ENCODE results near the gene KRR1. TPM values are rescaled to one million over a fixed set of nuclear protein-coding genes. Genes with fewer than 3 reads are reported as not detected.
"Not testable (repeated sequence)": the region's sequence is repeated elsewhere in the genome, so short reads cannot be mapped to it uniquely, and the experiment has no call there.

The KRR1 gene
- total RNA-seq, 2 donors from 2014 or later: 64.4 to 96.4 TPM

DNA sequence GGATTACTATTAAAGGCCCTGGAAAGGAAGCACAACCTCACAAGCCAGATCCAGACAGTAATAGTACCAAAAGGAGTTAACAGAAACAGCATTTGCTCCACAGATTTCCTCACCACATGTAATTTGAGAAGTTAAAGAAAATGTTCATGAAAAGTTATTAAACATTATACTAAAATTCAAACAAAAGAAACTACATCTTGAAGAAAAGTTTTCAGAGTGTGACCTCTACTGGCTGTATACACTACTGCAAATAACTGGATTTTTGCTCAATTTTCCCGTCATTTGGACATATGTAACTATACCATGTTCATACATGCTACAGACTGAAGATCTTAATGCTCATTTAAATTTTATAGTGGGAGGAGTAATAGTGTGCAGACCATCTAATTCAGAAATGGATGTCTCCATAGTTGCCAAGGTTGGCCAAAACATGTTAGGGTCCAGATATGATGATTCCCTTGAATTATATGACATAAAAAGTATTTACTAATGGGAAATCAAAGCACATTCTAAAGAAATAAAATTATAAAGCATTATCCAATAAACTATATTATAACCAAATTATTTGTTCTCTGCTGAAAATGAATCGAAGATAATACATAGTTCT, 5.6 kb downstream of the KRR1 start:
- no peak overlapping the region for H3K4me3 Mint-ChIP-seq
- DNase-seq (ENCODE audit: low spot score) (no peak), ATAC-seq (no peak)
- H3K4me1 Mint-ChIP-seq (ENCODE audit: low read depth in 2 of 2): peaks cover 19 to 20% of the 10 kb centered on the region in 2 donors
- H3K36me3 Mint-ChIP-seq: peaks cover 11% of the 10 kb centered on the region
- H3K9me3 Mint-ChIP-seq: no peaks in the 10 kb centered on the region
- H3K27me3 Mint-ChIP-seq: no peaks in the 10 kb centered on the region
- peak overlapping the region; percentile 12 to 26 for H3K27ac Mint-ChIP-seq

DNA sequence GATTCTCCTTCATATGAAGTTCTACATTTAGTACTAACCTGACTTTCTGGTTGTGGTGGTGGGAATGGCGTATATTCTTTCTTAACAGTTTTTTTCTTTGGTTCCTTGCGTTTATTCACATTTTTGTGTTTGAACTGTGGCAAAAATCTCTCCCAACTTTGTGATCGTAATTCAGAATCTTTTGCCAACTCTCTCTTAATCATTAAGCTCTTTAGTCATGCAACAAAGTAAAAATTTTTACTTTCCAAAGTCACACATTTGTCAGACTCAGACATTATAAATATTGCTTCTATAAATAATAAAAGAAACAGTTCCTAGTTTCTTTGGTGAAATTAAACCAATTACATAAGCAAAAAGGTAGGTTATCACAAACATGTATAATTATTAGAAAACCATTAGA, 7.5 kb downstream of the KRR1 start:
- H3K4me3 Mint-ChIP-seq: no peak overlapping the region
- DNase-seq (ENCODE audit: low spot score) (no peak), ATAC-seq (no peak)
- H3K9me3 Mint-ChIP-seq: no peaks in the 10 kb centered on the region
- H3K27ac Mint-ChIP-seq: no peak overlapping the region
- no peaks in the 10 kb centered on the region for H3K27me3 Mint-ChIP-seq
- peaks cover 8% of the 10 kb centered on the region in 2 donors for H3K4me1 Mint-ChIP-seq (ENCODE audit: low read depth in 2 of 2)
- peaks cover 17% of the 10 kb centered on the region for H3K36me3 Mint-ChIP-seq

- ATAC-seq (no peak), DNase-seq (ENCODE audit: low spot score) (no peak)
- H3K4me1 Mint-ChIP-seq (ENCODE audit: low read depth in 2 of 2): peaks cover 7% of the 10 kb centered on the region in 2 donors
- H3K4me3 Mint-ChIP-seq: no peak overlapping the region
- no peaks in the 10 kb centered on the region for H3K9me3 Mint-ChIP-seq
- no peaks in the 10 kb centered on the region for H3K27me3 Mint-ChIP-seq
- H3K27ac Mint-ChIP-seq: no peak overlapping the region
- H3K36me3 Mint-ChIP-seq: peaks cover 21% of the 10 kb centered on the region
Observed at GRCh38 chr12:75503459-75503858, 8.0 kb downstream of the KRR1 start.

GRCh38 chr12:75491169-75491568, 20.2 kb downstream of the KRR1 start:
- DNase-seq (ENCODE audit: low spot score) (no peak), ATAC-seq (no peak)
- no peaks in the 10 kb centered on the region for H3K27me3 Mint-ChIP-seq
- H3K27ac Mint-ChIP-seq: no peak overlapping the region
- no peak overlapping the region for H3K4me3 Mint-ChIP-seq
- H3K36me3 Mint-ChIP-seq: peaks cover 15% of the 10 kb centered on the region
- peaks cover 33 to 51% of the 10 kb centered on the region in 2 donors for H3K4me1 Mint-ChIP-seq (ENCODE audit: low read depth in 2 of 2)
- no peaks in the 10 kb centered on the region for H3K9me3 Mint-ChIP-seq

DNA sequence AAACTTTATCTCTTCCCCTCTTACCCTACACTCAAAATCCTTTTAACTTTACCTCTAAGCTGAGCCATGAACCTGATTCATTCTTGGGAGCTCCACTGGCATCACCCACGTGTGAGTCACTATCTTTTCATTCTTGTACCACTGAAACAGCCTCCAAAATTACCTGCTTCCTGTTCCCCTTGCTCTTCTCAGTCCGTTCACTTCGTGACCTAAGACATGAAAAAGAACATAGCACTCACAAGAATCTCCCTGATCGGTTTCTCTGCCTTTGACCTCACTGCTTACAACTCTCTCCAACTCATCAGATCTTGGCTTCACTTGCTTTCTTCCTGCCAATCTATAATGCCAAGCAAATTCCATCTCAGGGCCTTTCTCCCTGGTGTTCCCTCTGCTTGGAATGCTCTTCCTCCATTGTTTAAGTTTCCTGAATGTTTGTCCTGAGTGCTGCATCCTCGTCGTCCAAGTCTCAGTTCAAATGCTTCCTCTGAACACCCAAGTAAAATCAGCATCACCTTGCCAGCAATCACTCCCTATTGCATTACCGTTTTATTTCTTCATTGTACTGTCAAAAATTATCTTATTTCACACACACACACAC, 21.7 kb downstream of the KRR1 start:
- Mint-ChIP-seq H3K36me3 (peaks cover 15% of the 10 kb centered on the region), H3K4me3 (peak overlapping the region; percentile 43), H3K27me3 (no peaks in the 10 kb centered on the region), H3K4me1 (ENCODE audit: low read depth in 2 of 2) (peaks cover 38 to 57% of the 10 kb centered on the region in 2 donors), H3K27ac (peak overlapping the region; percentile 63 to 64), H3K9me3 (no peaks in the 10 kb centered on the region)
- DNase-seq (ENCODE audit: low spot score) (no peak), ATAC-seq (peak in 1 of 2 donors; percentile 84)

DNA sequence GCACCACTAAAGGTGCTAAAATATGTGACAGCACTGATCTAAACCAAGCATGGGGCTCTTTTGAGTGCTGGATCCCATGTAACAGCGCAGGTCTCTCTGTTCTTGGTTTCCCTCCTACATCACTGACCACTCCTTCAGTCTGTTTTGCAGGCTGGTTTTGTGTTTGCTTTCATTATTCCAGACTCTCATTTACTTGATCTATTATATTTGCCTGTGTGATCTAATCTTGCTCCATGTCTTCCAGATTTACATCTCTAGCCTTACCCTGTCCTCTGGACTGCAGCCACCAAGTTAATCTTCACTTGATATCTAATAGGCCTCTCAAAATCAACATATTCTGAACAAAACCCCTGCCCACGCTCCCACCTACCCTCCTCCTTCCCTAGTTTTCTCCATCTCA, 22.2 kb downstream of the KRR1 start:
- Mint-ChIP-seq H3K4me3 (peak overlapping the region; percentile 43), H3K9me3 (no peaks in the 10 kb centered on the region)
- no peak for ATAC-seq

GRCh38 chr12:75488553-75488952, 22.9 kb downstream of the KRR1 start:
- ATAC-seq: peak in 1 of 2 donors; percentile 64
- Mint-ChIP-seq H3K9me3 (no peaks in the 10 kb centered on the region), H3K27ac (peak overlapping the region in 1 of 2 donors; percentile 63), H3K36me3 (peaks cover 15% of the 10 kb centered on the region), H3K27me3 (no peaks in the 10 kb centered on the region), H3K4me3 (no peak overlapping the region), H3K4me1 (ENCODE audit: low read depth in 2 of 2) (peaks cover 47 to 58% of the 10 kb centered on the region in 2 donors)
- DNase-seq (ENCODE audit: low spot score): no peak

More for the DNA sequence above, 22.2 kb downstream of the KRR1 start:
- Mint-ChIP-seq H3K36me3 (peaks cover 17% of the 10 kb centered on the region), H3K27ac (peak overlapping the region; percentile 63 to 64), H3K27me3 (no peaks in the 10 kb centered on the region), H3K4me1 (ENCODE audit: low read depth in 2 of 2) (peaks cover 42 to 58% of the 10 kb centered on the region in 2 donors)
- no peak for DNase-seq (ENCODE audit: low spot score)

GRCh38 chr12:75487308-75487707, 24.1 kb downstream of the KRR1 start:
- H3K4me1 Mint-ChIP-seq (ENCODE audit: low read depth in 2 of 2): peaks cover 53 to 60% of the 10 kb centered on the region in 2 donors
- ATAC-seq (peak in 1 of 2 donors; percentile 20), DNase-seq (ENCODE audit: low spot score) (no peak)
- no peak overlapping the region for H3K27ac Mint-ChIP-seq
- no peaks in the 10 kb centered on the region for H3K27me3 Mint-ChIP-seq
- H3K36me3 Mint-ChIP-seq: peaks cover 15% of the 10 kb centered on the region
- H3K4me3 Mint-ChIP-seq: no peak overlapping the region
- no peaks in the 10 kb centered on the region for H3K9me3 Mint-ChIP-seq

DNA sequence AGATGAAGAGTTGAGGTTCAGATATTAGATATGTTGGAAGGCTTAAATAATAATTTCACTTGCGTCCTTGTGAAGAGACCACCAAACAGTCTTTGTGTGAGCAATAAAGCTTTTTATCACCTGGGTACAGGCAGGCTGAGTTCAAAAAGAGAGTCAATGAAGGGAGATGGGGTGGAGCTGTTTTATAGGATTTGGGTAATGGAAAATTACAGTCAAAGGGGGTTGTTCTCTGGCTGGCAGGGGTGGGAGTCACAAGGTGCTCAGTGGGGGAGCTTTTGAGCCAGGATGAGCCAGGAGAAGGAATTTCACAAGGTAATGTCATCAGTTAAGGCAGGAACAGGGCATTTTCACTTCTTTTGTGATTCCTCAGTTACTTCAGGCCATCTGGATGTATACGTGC, 27.0 kb downstream of the KRR1 start:
- peaks cover 68 to 72% of the 10 kb centered on the region in 2 donors for H3K4me1 Mint-ChIP-seq (ENCODE audit: low read depth in 2 of 2)
- H3K27me3 Mint-ChIP-seq; ATAC-seq; DNase-seq (ENCODE audit: low spot score); H3K9me3 Mint-ChIP-seq: not testable (repeated sequence)
- peak overlapping the region; percentile 93 to 94 for H3K27ac Mint-ChIP-seq
- H3K36me3 Mint-ChIP-seq: peaks cover 14% of the 10 kb centered on the region
- H3K4me3 Mint-ChIP-seq: peak overlapping the region; percentile 99

GRCh38 chr12:75483431-75483830, 28.0 kb downstream of the KRR1 start:
- no peak for ATAC-seq
- H3K27me3 Mint-ChIP-seq: no peaks in the 10 kb centered on the region
- peaks cover 11% of the 10 kb centered on the region for H3K36me3 Mint-ChIP-seq
- peaks cover 72% of the 10 kb centered on the region in 2 donors for H3K4me1 Mint-ChIP-seq (ENCODE audit: low read depth in 2 of 2)
- H3K4me3 Mint-ChIP-seq: peak overlapping the region; percentile 99
- peak overlapping the region; percentile 93 to 94 for H3K27ac Mint-ChIP-seq
- H3K9me3 Mint-ChIP-seq: peaks cover 2% of the 10 kb centered on the region
- no peak for DNase-seq (ENCODE audit: low spot score)

GRCh38 chr12:75482646-75483045, 28.8 kb downstream of the KRR1 start:
- peaks cover 69 to 77% of the 10 kb centered on the region in 2 donors for H3K4me1 Mint-ChIP-seq (ENCODE audit: low read depth in 2 of 2)

GRCh38 chr12:75481774-75482173, 29.6 kb downstream of the KRR1 start:
- H3K4me3 Mint-ChIP-seq: peak overlapping the region; percentile 99
- DNase-seq (ENCODE audit: low spot score) (no peak), ATAC-seq (no peak)
- peaks cover 11% of the 10 kb centered on the region for H3K36me3 Mint-ChIP-seq
- H3K27me3 Mint-ChIP-seq: no peaks in the 10 kb centered on the region
- peaks cover 70 to 80% of the 10 kb centered on the region in 2 donors for H3K4me1 Mint-ChIP-seq (ENCODE audit: low read depth in 2 of 2)
- H3K9me3 Mint-ChIP-seq: peaks cover 2% of the 10 kb centered on the region
- peak overlapping the region; percentile 93 to 94 for H3K27ac Mint-ChIP-seq

More at GRCh38 chr12:75482646-75483045, 28.8 kb downstream of the KRR1 start:
- no peak for DNase-seq (ENCODE audit: low spot score)
- H3K36me3 Mint-ChIP-seq: peaks cover 11% of the 10 kb centered on the region
- peak overlapping the region; percentile 99 for H3K4me3 Mint-ChIP-seq
- H3K27me3 Mint-ChIP-seq: no peaks in the 10 kb centered on the region
- peak in 1 of 2 donors; percentile 25 for ATAC-seq
- H3K9me3 Mint-ChIP-seq: peaks cover 2% of the 10 kb centered on the region
- H3K27ac Mint-ChIP-seq: peak overlapping the region; percentile 93 to 94

DNA sequence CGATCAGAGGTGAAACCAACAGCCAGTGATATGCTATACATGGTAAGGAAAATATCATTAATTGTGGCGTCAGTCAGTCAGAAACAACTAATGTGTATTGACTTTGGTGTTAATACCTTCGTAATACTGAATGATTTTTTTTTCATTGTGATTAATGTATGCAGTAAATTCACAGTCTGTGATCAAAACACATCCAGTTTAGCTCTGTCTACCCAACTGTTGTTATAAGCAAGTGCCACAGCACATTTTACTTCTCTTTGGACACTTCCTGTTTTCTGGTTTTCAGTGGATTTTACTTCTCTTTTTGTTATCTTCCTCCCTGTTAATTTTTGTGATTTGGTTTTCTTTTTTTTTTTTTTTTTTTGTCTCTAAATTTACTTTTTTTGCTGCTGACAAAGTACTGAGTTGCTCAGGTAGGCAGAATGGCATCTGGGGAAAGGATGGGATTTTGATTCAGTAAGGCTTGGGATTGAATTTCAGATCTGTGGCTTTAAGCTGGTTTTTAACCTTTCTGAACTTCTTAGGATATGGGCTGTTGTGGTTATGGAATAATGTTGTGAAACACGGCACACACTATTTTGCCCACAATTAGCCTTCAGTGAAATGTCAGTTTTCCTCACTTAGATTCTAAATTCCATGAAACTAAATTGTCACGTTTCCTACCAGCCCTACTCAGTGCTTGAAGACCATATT, 30.2 kb downstream of the KRR1 start:
- peak overlapping the region; percentile 93 to 94 for H3K27ac Mint-ChIP-seq
- H3K4me1 Mint-ChIP-seq (ENCODE audit: low read depth in 2 of 2): peaks cover 70 to 81% of the 10 kb centered on the region in 2 donors
- ATAC-seq (peak; percentile 17 to 25), DNase-seq (ENCODE audit: low spot score) (no peak)
- H3K36me3 Mint-ChIP-seq: peaks cover 11% of the 10 kb centered on the region
- H3K9me3 Mint-ChIP-seq: peaks cover 2% of the 10 kb centered on the region
- peak overlapping the region; percentile 99 for H3K4me3 Mint-ChIP-seq
- no peaks in the 10 kb centered on the region for H3K27me3 Mint-ChIP-seq

DNA sequence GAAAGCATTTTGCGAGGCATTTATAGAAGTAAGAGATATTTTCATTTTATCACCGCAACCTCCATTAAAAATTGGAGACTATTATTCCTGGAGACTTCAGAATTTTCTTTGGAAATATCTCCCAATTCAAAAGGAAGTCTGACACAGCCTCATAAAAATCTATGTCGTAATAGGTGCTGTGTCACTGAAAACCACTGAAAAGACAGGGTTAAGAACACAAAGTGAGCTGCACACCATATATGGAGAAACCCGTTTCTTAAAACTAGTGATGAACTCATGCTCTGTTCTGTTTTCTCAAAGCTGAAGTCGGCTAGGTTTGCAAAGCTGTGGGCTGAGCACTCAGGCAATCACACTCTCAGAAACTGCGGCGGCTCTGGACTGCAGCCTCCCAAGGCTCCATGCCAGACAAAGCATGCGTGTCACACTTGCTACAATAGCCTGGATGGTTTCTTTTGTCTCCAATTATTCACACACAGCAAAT, 30.9 kb downstream of the KRR1 start, which contains the start of gene GLIPR1:
TSS of gene GLIPR1 (plus strand) at position 287 of the 481 bp plus-strand sequence. CDS start at position 413, 126 bp downstream.
- ATAC-seq (peak; percentile 94), DNase-seq (ENCODE audit: low spot score) (peak; percentile 76)
- Mint-ChIP-seq H3K9me3 (peaks cover 2% of the 10 kb centered on the region), H3K27ac (peak within 1 kb of the TSS; percentile 93 to 94), H3K36me3 (peaks cover 11% of the 10 kb centered on the region), H3K4me1 (ENCODE audit: low read depth in 2 of 2) (peaks cover 67 to 81% of the 10 kb centered on the region in 2 donors), H3K4me3 (peak within 1 kb of the TSS; percentile 99), H3K27me3 (no peaks in the 10 kb centered on the region)

Measured in natural killer cell treated with Interleukin-12 subunit alpha and Interleukin-12 subunit beta and Interleukin-15 and Interleukin-18, amount 100 ng/mL, for 72 hours (primary cell).